Measurements from ENCODE around the gene METTL25B. TPM values are rescaled to one million over a fixed set of nuclear protein-coding genes. Genes with fewer than 3 reads are reported as not detected.
A peak's percentile ranks its signal among the peaks of the same experiment; 100 is the strongest.

METTL25B gene
- total and polyA plus RNA-seq, 2 of the 13 experiments (the other 11 are each of a cell fraction or from before 2014, with no cell fraction given) = 11.9 to 24.0 TPM

DNA sequence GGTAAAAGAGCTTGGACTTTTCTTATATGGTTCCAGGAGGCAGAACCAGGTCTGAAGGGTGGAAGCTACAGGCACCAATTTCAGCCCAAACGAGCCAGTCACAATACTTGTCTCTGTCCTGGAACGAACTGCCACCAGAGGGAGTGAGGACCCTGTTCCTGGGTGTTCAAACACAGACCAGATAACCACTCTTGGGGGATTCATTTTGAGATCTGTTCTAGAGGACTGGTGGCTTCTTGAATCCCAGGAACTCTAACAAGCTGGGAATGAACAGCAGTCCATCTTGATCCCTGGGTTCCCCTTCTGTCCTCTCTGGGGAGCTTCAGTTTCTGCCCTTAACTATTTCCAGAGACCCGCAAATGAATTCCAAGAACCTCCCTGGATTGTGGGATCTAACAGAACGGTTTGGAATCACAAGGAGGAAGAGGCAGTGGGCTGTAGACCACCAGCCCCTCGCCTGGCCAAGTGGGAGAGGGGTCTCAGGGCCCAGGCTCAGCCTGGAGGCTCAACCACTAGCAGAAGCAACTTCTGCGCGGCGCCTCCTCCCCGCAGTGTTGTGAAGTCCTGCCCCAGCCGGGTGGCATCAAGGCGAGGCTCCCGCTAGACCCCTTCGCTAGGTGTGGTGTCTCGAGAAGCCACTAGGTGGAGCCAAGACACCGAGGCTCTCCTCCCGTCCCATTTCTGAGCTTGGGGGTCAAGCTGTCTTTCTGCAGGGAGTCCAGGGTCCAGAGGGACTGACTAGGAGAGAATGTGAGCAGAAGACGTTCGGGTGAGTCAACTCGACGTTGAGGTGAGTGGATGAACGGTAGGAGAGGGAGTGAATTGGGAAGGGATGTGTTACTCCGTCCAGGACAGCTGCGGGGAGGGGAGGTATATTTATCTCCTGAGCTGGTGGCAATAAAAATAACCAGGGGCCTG lies 39.0 kb upstream of the METTL25B start (continued):
- TF ChIP-seq, protein P1, sequence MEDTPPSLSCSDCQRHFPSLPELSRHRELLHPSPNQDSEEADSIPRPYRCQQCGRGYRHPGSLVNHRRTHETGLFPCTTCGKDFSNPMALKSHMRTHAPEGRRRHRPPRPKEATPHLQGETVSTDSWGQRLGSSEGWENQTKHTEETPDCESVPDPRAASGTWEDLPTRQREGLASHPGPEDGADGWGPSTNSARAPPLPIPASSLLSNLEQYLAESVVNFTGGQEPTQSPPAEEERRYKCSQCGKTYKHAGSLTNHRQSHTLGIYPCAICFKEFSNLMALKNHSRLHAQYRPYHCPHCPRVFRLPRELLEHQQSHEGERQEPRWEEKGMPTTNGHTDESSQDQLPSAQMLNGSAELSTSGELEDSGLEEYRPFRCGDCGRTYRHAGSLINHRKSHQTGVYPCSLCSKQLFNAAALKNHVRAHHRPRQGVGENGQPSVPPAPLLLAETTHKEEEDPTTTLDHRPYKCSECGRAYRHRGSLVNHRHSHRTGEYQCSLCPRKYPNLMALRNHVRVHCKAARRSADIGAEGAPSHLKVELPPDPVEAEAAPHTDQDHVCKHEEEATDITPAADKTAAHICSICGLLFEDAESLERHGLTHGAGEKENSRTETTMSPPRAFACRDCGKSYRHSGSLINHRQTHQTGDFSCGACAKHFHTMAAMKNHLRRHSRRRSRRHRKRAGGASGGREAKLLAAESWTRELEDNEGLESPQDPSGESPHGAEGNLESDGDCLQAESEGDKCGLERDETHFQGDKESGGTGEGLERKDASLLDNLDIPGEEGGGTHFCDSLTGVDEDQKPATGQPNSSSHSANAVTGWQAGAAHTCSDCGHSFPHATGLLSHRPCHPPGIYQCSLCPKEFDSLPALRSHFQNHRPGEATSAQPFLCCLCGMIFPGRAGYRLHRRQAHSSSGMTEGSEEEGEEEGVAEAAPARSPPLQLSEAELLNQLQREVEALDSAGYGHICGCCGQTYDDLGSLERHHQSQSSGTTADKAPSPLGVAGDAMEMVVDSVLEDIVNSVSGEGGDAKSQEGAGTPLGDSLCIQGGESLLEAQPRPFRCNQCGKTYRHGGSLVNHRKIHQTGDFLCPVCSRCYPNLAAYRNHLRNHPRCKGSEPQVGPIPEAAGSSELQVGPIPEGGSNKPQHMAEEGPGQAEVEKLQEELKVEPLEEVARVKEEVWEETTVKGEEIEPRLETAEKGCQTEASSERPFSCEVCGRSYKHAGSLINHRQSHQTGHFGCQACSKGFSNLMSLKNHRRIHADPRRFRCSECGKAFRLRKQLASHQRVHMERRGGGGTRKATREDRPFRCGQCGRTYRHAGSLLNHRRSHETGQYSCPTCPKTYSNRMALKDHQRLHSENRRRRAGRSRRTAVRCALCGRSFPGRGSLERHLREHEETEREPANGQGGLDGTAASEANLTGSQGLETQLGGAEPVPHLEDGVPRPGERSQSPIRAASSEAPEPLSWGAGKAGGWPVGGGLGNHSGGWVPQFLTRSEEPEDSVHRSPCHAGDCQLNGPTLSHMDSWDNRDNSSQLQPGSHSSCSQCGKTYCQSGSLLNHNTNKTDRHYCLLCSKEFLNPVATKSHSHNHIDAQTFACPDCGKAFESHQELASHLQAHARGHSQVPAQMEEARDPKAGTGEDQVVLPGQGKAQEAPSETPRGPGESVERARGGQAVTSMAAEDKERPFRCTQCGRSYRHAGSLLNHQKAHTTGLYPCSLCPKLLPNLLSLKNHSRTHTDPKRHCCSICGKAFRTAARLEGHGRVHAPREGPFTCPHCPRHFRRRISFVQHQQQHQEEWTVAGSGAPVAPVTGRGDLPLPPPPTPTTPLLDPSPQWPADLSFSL (CRISPR knock-in tag; IDR thresholded peaks at IDR 0.05) = no peak
- TF ChIP-seq, protein P2, sequence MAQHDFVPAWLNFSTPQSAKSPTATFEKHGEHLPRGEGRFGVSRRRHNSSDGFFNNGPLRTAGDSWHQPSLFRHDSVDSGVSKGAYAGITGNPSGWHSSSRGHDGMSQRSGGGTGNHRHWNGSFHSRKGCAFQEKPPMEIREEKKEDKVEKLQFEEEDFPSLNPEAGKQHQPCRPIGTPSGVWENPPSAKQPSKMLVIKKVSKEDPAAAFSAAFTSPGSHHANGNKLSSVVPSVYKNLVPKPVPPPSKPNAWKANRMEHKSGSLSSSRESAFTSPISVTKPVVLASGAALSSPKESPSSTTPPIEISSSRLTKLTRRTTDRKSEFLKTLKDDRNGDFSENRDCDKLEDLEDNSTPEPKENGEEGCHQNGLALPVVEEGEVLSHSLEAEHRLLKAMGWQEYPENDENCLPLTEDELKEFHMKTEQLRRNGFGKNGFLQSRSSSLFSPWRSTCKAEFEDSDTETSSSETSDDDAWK (CRISPR knock-in tag; IDR thresholded peaks at IDR 0.05) = no peak
- TF ChIP-seq KDM5B (CRISPR knock-in tag; IDR thresholded peaks at IDR 0.05; ENCODE audit: borderline replicate concordance) (no peak), ZNF446 (CRISPR knock-in tag; IDR thresholded peaks at IDR 0.05) (no peak), POLR2A (IDR thresholded peaks at IDR 0.05; ENCODE audit: insufficient read depth in 1 of 2, low read depth in 2 of 2, low read length in 2 of 2) (no peak), SP5 (CRISPR knock-in tag; IDR thresholded peaks at IDR 0.05; ENCODE audit: borderline replicate concordance, low read depth) (no peak), TARDBP (CRISPR knock-in tag; IDR thresholded peaks at IDR 0.05) (0 out of 2 replicates have a peak, but pooled peaks have one; percentile 32), NR3C1 (CRISPR knock-in tag; IDR thresholded peaks at IDR 0.05) (no peak), ZNF724P (CRISPR knock-in tag; IDR thresholded peaks at IDR 0.05; ENCODE audit: borderline replicate concordance) (no peak), MXI1 (IDR thresholded peaks at IDR 0.05; ENCODE audit: borderline replicate concordance, low read depth, low read length) (no peak; the same call in 2 of the 3 replicates), SMAD3 (CRISPR knock-in tag; IDR thresholded peaks at IDR 0.05) (no peak), ZFP90 (CRISPR knock-in tag; IDR thresholded peaks at IDR 0.05; ENCODE audit: borderline replicate concordance) (no peak), NFATC3 (CRISPR knock-in tag; IDR thresholded peaks at IDR 0.05) (no peak), DNMT3B (CRISPR knock-in tag; conservative IDR thresholded peaks at IDR 0.05) (no peak; the same call in 1 of the 2 replicates), FOXA3 (CRISPR knock-in tag; IDR thresholded peaks at IDR 0.05) (no peak), ZNF230 (CRISPR knock-in tag; IDR thresholded peaks at IDR 0.05) (no peak), ETV5 (CRISPR knock-in tag; IDR thresholded peaks at IDR 0.05; ENCODE audit: borderline replicate concordance) (no peak; the same call in 1 of the 2 replicates)
- TF ChIP-seq, protein P3, sequence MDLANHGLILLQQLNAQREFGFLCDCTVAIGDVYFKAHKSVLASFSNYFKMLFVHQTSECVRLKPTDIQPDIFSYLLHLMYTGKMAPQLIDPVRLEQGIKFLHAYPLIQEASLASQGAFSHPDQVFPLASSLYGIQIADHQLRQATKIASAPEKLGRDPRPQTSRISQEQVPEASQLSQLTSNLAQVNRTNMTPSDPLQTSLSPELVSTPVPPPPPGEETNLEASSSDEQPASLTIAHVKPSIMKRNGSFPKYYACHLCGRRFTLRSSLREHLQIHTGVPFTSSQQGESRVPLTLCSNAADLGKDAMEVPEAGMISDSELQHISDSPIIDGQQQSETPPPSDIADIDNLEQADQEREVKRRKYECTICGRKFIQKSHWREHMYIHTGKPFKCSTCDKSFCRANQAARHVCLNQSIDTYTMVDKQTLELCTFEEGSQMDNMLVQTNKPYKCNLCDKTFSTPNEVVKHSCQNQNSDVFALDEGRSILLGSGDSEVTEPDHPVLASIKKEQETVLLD (CRISPR knock-in tag; IDR thresholded peaks at IDR 0.05; ENCODE audit: low read depth) = no peak
- TF ChIP-seq, protein P4, sequence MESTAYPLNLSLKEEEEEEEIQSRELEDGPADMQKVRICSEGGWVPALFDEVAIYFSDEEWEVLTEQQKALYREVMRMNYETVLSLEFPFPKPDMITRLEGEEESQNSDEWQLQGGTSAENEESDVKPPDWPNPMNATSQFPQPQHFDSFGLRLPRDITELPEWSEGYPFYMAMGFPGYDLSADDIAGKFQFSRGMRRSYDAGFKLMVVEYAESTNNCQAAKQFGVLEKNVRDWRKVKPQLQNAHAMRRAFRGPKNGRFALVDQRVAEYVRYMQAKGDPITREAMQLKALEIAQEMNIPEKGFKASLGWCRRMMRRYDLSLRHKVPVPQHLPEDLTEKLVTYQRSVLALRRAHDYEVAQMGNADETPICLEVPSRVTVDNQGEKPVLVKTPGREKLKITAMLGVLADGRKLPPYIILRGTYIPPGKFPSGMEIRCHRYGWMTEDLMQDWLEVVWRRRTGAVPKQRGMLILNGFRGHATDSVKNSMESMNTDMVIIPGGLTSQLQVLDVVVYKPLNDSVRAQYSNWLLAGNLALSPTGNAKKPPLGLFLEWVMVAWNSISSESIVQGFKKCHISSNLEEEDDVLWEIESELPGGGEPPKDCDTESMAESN (CRISPR knock-in tag; conservative IDR thresholded peaks at IDR 0.05) = no peak

Measured in HepG2 (cell line).